ENCODE data around the gene STPG4.

DNA sequence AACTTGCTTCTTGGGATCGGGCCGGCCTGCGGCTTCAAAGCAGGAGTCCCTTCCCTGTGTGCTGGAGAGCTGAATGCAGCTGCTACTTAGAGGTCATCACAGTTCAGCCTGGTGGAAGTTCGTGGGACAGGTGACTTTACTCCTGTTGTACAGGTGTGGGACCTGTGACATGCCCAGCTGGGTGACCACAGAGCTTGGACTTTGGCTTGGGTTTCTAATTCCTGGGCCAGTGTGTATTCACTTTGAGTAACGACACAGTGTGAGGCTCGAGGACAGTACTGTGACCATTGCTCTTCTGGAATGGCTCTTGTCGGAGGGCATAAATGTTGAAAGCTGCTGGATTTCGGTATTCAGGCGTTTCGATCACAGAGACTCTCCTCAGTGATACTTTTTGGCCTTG, 114.5 kb downstream of the STPG4 start:
- no peak for TF ChIP-seq EP300 (IDR thresholded peaks at IDR 0.05; ENCODE audit: low read depth)
- TF ChIP-seq POLR2A (IDR thresholded peaks at IDR 0.05), result no peak
- TF ChIP-seq, protein P1, sequence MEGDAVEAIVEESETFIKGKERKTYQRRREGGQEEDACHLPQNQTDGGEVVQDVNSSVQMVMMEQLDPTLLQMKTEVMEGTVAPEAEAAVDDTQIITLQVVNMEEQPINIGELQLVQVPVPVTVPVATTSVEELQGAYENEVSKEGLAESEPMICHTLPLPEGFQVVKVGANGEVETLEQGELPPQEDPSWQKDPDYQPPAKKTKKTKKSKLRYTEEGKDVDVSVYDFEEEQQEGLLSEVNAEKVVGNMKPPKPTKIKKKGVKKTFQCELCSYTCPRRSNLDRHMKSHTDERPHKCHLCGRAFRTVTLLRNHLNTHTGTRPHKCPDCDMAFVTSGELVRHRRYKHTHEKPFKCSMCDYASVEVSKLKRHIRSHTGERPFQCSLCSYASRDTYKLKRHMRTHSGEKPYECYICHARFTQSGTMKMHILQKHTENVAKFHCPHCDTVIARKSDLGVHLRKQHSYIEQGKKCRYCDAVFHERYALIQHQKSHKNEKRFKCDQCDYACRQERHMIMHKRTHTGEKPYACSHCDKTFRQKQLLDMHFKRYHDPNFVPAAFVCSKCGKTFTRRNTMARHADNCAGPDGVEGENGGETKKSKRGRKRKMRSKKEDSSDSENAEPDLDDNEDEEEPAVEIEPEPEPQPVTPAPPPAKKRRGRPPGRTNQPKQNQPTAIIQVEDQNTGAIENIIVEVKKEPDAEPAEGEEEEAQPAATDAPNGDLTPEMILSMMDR (IDR thresholded peaks at IDR 0.05), result no peak
- no peak for TF ChIP-seq POLR2AphosphoS5 (IDR thresholded peaks at IDR 0.05)

Measured in transverse colon (tissue), 4 donors.